CD4-positive, alpha-beta memory T cell (primary cell): ENCODE data around the gene SIL1. TPM values are rescaled to one million over a fixed set of nuclear protein-coding genes. Genes with fewer than 3 reads are reported as not detected.

Source experiments
- CTCF ChIA-PET: fragments of 350-600 bp; sonication (Branson Sonifier 250); formaldehyde crosslinking; loops from one replicate; lab custom pipeline; 2021; ENCODE audit warnings: inconsistent platforms; ENCODE audit not compliant: partially characterized antibody; lab: Charles Lee
- POLR2A ChIA-PET: fragments of 350-600 bp; sonication (Branson Sonifier 250); formaldehyde crosslinking; loops from one replicate; lab custom pipeline; 2021; ENCODE audit not compliant: partially characterized antibody; lab: Charles Lee
- DNase-seq, 5 donors: peaks; one replicate each; pipeline versions ENCODE4 v3.0.0 to v3.0.0-alpha.2; 2020 to 2022; ENCODE audit warnings: mixed read lengths in 1 of 5
- H3K27ac ChIP-seq: one replicate; pipeline ENCODE4 v1.7.0; 2013; ENCODE audit warnings: low read depth, low read length
- H3K27me3 ChIP-seq: 2 replicates; pipeline ENCODE4 v1.7.0; 2013; ENCODE audit warnings: mild to moderate bottlenecking, low read length, moderate library complexity; ENCODE audit not compliant: insufficient read depth
- H3K36me3 ChIP-seq: 2 replicates; pipeline ENCODE4 v1.7.0; 2013; ENCODE audit warnings: mild to moderate bottlenecking, low read length, moderate library complexity; ENCODE audit not compliant: insufficient read depth
- H3K4me1 ChIP-seq: 2 replicates; pipeline ENCODE4 v1.7.0; 2013; ENCODE audit warnings: mild to moderate bottlenecking, low read length, moderate library complexity; ENCODE audit not compliant: insufficient read depth
- H3K4me3 ChIP-seq, 2 donors: one replicate each; pipeline ENCODE4 v1.7.0; 2013; ENCODE audit warnings: low read length in 2 of 2, mild to moderate bottlenecking in 1 of 2
- H3K9me3 ChIP-seq, 2 donors: one replicate each; pipeline ENCODE4 v1.7.0; 2013; ENCODE audit warnings: low read length in 2 of 2, control low read depth in 1 of 2; ENCODE audit not compliant: control insufficient read depth in 1 of 2
- H3K27ac Mint-ChIP-seq, 7 donors: one replicate each; pipeline ENCODE4 v1.8.0; 2020 to 2021; ENCODE audit warnings: mixed read lengths in 7 of 7, mild to moderate bottlenecking in 6 of 7, inconsistent platforms in 3 of 7, moderate library complexity in 3 of 7
- H3K27me3 Mint-ChIP-seq, 2 donors: one replicate each; pipeline ENCODE4 v1.8.0; 2020 to 2021; ENCODE audit warnings: mixed read lengths in 2 of 2
- H3K36me3 Mint-ChIP-seq, 2 donors: one replicate each; pipeline ENCODE4 v1.8.0; 2020 to 2021; ENCODE audit warnings: mixed read lengths in 2 of 2, inconsistent platforms in 1 of 2, mild to moderate bottlenecking in 1 of 2
- H3K4me1 Mint-ChIP-seq, 4 donors: one replicate each; pipeline ENCODE4 v1.8.0; 2020 to 2021; ENCODE audit warnings: mixed read lengths in 4 of 4, mild to moderate bottlenecking in 1 of 4
- H3K4me3 Mint-ChIP-seq, 8 donors: one replicate each; pipeline ENCODE4 v1.8.0; 2020 to 2021; ENCODE audit warnings: mixed read lengths in 8 of 8, mild to moderate bottlenecking in 7 of 8, moderate library complexity in 6 of 8, inconsistent platforms in 3 of 8
- H3K9me3 Mint-ChIP-seq, 8 donors: one replicate each; pipeline ENCODE4 v1.8.0; 2020 to 2021; ENCODE audit warnings: mixed read lengths in 8 of 8, mild to moderate bottlenecking in 5 of 8, inconsistent platforms in 3 of 8, moderate library complexity in 1 of 8
- intact Hi-C: fragments of 100-400 bp; cut with micrococcal nuclease; formaldehyde crosslinking; loops from one replicate; pipeline ENCODE4 v1.15.1; 2023
- polyA plus RNA-seq, 2 donors: library from polyadenylated mRNA; unstranded; fragments of 300-500 nt; fragmentation: Illumina TruSeq; gene quantifications; one replicate each; pipeline ENCODE4 v1.2.3, GENCODE V29; 2021
- total RNA-seq, 2 experiments: library from RNA; stranded (reverse); gene quantifications; one replicate each; pipeline ENCODE4 v1.2.3, GENCODE V29; 2021

Gene SIL1
- total and polyA plus RNA-seq, 4 experiments from 2014 or later: 12.2 to 16.7 (median 14.4) TPM

DNA sequence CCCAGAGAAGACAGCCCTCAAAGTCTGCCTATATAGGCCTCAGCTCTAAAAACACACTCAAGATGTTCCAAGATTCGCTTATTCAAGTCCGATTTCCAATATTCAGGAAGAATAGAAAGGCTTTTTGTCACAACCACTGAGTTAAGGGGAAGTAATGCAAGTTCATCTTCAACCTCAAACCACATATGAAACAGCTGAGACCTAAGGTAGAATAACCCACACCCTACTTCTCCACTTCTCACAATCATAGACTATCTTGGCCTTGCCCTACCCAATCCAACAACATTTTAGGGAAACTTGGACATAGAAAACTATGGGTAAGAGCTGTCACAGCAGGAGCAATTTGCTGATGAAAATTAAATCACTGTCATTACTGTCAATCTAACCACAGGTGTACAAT, 171.0 kb downstream of the SIL1 start:
- DNase-seq: no peak
- CTCF ChIA-PET: no interaction called here
- Mint-ChIP-seq H3K27ac (no peak overlapping the region), H3K9me3 (peaks cover 0 to 4% (median 1%) of the 10 kb centered on the region in 8 donors), H3K36me3 (peaks cover 22 to 40% of the 10 kb centered on the region in 2 donors), H3K4me3 (no peak overlapping the region), H3K4me1 (no peaks in the 10 kb centered on the region), H3K27me3 (no peaks in the 10 kb centered on the region)
- H3K27me3 ChIP-seq: no peaks in the 10 kb centered on the region
- no peaks in the 10 kb centered on the region for H3K36me3 ChIP-seq
- intact Hi-C loops: no loop called here
- H3K9me3 ChIP-seq: no peaks in the 10 kb centered on the region
- H3K4me1 ChIP-seq: no peaks in the 10 kb centered on the region
- no peak overlapping the region for H3K27ac ChIP-seq
- POLR2A ChIA-PET: no interaction called here
- H3K4me3 ChIP-seq: no peak overlapping the region

DNA sequence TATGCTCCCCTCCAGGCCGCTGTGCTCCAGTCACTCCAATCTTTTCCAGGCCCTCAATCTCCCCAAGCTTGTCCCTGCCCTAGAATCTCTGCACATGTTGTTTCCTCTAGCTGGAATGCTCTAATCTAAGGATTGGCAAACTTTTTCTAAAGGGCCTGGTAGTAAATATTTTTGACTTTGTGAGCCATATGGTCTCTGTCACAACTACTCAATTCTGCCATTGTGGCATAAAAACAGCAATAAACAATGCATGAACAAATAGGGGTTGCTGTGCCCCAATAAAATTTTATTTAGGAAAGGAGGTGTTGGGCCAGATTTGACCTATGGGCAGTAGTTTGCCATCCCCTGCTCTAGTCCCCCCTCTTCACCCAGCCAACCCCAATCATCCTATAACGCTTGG, 172.5 kb downstream of the SIL1 start:
- ChIA-PET CTCF (no interaction called here), POLR2A (no interaction called here)
- intact Hi-C loops: no loop called here
- Mint-ChIP-seq H3K27ac (no peak overlapping the region), H3K4me3 (no peak overlapping the region), H3K36me3 (peaks cover 30 to 48% of the 10 kb centered on the region in 2 donors), H3K27me3 (no peaks in the 10 kb centered on the region), H3K4me1 (no peaks in the 10 kb centered on the region), H3K9me3 (no peaks in the 10 kb centered on the region)
- no peak overlapping the region for H3K27ac ChIP-seq
- no peaks in the 10 kb centered on the region for H3K4me1 ChIP-seq
- no peaks in the 10 kb centered on the region for H3K36me3 ChIP-seq
- H3K27me3 ChIP-seq: no peaks in the 10 kb centered on the region
- no peak overlapping the region for H3K4me3 ChIP-seq
- H3K9me3 ChIP-seq: no peaks in the 10 kb centered on the region
- no peak for DNase-seq

DNA sequence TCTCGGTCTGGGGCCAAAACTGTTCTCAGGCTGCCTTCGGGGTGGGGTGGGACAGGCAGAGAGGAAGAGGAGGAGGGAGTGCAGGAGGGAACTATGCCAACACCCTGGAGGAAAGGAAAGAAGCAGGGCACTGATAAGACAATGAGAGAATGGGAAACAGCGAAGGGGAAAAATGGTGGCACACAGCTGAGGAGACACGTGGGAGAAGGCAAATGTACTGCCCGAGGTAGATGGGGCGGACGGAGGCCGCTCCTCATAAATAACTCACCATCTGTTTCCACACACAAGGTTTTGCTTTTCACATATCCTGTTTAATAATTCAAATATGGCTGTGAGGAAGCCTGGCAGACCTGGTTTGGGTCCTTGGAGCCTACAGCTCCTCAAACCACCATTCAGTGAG, 174.9 kb downstream of the SIL1 start:
- no peaks in the 10 kb centered on the region for H3K9me3 Mint-ChIP-seq
- no peaks in the 10 kb centered on the region for H3K9me3 ChIP-seq
- H3K4me1 ChIP-seq: no peaks in the 10 kb centered on the region
- peaks cover 50 to 69% of the 10 kb centered on the region in 2 donors for H3K36me3 Mint-ChIP-seq
- H3K27me3 Mint-ChIP-seq: no peaks in the 10 kb centered on the region
- H3K4me3 Mint-ChIP-seq: no peak overlapping the region
- DNase-seq: no peak
- ChIA-PET POLR2A (no interaction called here), CTCF (no interaction called here)
- H3K4me1 Mint-ChIP-seq: no peaks in the 10 kb centered on the region
- H3K27ac Mint-ChIP-seq: no peak overlapping the region
- H3K27ac ChIP-seq: no peak overlapping the region
- peaks cover 6% of the 10 kb centered on the region for H3K36me3 ChIP-seq
- H3K4me3 ChIP-seq: no peak overlapping the region
- intact Hi-C loops: no loop called here
- H3K27me3 ChIP-seq: no peaks in the 10 kb centered on the region

DNA sequence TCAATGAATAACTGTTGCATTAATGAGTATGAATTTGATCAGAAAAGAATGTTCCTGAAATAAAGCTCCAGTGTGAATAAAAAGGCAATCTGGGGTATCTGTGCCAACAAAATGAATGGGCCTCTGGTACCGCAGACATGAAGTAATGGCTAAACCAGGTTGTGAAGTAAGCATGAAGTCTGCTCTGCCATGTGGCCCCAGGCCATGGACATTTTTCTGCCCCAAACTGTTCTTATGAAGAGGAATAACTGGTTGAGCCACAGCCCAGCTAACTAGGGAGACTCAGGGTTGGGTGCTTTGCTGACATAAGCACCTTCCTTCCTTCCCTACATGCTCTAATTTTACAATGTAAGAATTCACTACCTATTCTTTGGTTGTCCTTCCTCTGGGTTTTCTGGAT, 175.6 kb downstream of the SIL1 start:
- POLR2A ChIA-PET: no interaction called here
- peaks cover 55 to 76% of the 10 kb centered on the region in 2 donors for H3K36me3 Mint-ChIP-seq

GRCh38 chr5:139021346-139021745, 176.8 kb downstream of the SIL1 start:
- no peak for DNase-seq
- POLR2A ChIA-PET: no interaction called here
- Histone ChIP-seq H3K27ac (no peak overlapping the region), H3K27me3 (no peaks in the 10 kb centered on the region), H3K4me1 (no peaks in the 10 kb centered on the region), H3K36me3 (peaks cover 6% of the 10 kb centered on the region), H3K4me3 (no peak overlapping the region), H3K9me3 (no peaks in the 10 kb centered on the region)
- H3K4me3 Mint-ChIP-seq: no peak overlapping the region
- intact Hi-C loops: no loop called here
- H3K36me3 Mint-ChIP-seq: peaks cover 52 to 79% of the 10 kb centered on the region in 2 donors
- no peaks in the 10 kb centered on the region for H3K4me1 Mint-ChIP-seq
- H3K27me3 Mint-ChIP-seq: no peaks in the 10 kb centered on the region
- H3K9me3 Mint-ChIP-seq: peaks cover 0 to 2% (median 0%) of the 10 kb centered on the region in 8 donors
- no peak overlapping the region for H3K27ac Mint-ChIP-seq
- CTCF ChIA-PET: interaction anchor here (1.0 kb wide), 1 partner anchor 10 kb away, joined by 3 read pairs; no protein-coding TSS in a partner anchor

More for the DNA sequence above, 175.6 kb downstream of the SIL1 start:
- H3K4me1 Mint-ChIP-seq: no peaks in the 10 kb centered on the region
- Histone ChIP-seq H3K4me1 (no peaks in the 10 kb centered on the region), H3K4me3 (no peak overlapping the region), H3K27me3 (no peaks in the 10 kb centered on the region), H3K27ac (no peak overlapping the region), H3K9me3 (no peaks in the 10 kb centered on the region), H3K36me3 (peaks cover 6% of the 10 kb centered on the region)
- CTCF ChIA-PET: no interaction called here
- H3K27me3 Mint-ChIP-seq: no peaks in the 10 kb centered on the region
- H3K4me3 Mint-ChIP-seq: no peak overlapping the region
- no peak overlapping the region for H3K27ac Mint-ChIP-seq
- no peak for DNase-seq
- intact Hi-C loops: no loop called here
- H3K9me3 Mint-ChIP-seq: no peaks in the 10 kb centered on the region

DNA sequence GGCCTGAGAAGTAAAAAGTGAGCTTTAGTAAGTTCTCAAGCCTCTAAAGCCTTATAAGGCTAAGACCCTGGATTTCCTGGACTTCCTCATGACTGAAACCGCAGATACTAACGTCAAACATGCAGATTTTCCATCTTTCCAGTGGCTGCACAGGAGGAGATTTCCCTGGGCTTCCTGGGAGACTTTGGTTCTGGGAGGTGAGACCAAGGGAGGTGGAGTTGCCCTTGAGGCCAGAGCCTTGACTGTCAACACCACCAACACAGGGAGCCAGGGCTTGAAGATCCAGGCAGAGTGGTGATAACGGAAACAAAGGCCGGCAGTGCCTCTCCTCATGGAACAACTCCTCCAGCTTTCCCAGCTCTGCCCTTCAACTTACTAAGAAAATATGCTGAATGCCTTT, 178.3 kb downstream of the SIL1 start:
- Mint-ChIP-seq H3K9me3 (peaks cover 0 to 2% (median 0%) of the 10 kb centered on the region in 8 donors), H3K27ac (no peak overlapping the region), H3K36me3 (peaks cover 63 to 83% of the 10 kb centered on the region in 2 donors)

GRCh38 chr5:139019211-139019610, 179.0 kb downstream of the SIL1 start:
- POLR2A ChIA-PET: no interaction called here
- DNase-seq: peak in 1 of 5 donors; percentile 33
- H3K4me3 ChIP-seq: no peak overlapping the region
- intact Hi-C loops: no loop called here
- CTCF ChIA-PET: no interaction called here
- no peaks in the 10 kb centered on the region for H3K27me3 ChIP-seq
- H3K27ac ChIP-seq: no peak overlapping the region
- Mint-ChIP-seq H3K27me3 (no peaks in the 10 kb centered on the region), H3K4me3 (no peak overlapping the region), H3K4me1 (no peaks in the 10 kb centered on the region), H3K9me3 (peaks cover 0 to 2% (median 0%) of the 10 kb centered on the region in 8 donors), H3K36me3 (peaks cover 68 to 83% of the 10 kb centered on the region in 2 donors), H3K27ac (no peak overlapping the region)
- H3K36me3 ChIP-seq: peaks cover 6% of the 10 kb centered on the region
- no peaks in the 10 kb centered on the region for H3K4me1 ChIP-seq
- H3K9me3 ChIP-seq: no peaks in the 10 kb centered on the region

More for the DNA sequence above, 178.3 kb downstream of the SIL1 start:
- Histone ChIP-seq H3K9me3 (no peaks in the 10 kb centered on the region), H3K36me3 (peaks cover 6% of the 10 kb centered on the region), H3K27me3 (no peaks in the 10 kb centered on the region), H3K4me3 (no peak overlapping the region), H3K27ac (no peak overlapping the region), H3K4me1 (no peaks in the 10 kb centered on the region)
- intact Hi-C loops: no loop called here
- no peaks in the 10 kb centered on the region for H3K4me1 Mint-ChIP-seq
- CTCF ChIA-PET: no interaction called here
- no peaks in the 10 kb centered on the region for H3K27me3 Mint-ChIP-seq
- POLR2A ChIA-PET: no interaction called here
- no peak overlapping the region for H3K4me3 Mint-ChIP-seq
- no peak for DNase-seq

- Histone ChIP-seq H3K27ac (no peak overlapping the region), H3K27me3 (no peaks in the 10 kb centered on the region), H3K4me3 (no peak overlapping the region), H3K4me1 (no peaks in the 10 kb centered on the region), H3K9me3 (no peaks in the 10 kb centered on the region), H3K36me3 (peaks cover 6% of the 10 kb centered on the region)
- intact Hi-C loops: no loop called here
- DNase-seq: no peak
- no peak overlapping the region for H3K27ac Mint-ChIP-seq
- CTCF ChIA-PET: no interaction called here
- H3K4me3 Mint-ChIP-seq: no peak overlapping the region
- H3K27me3 Mint-ChIP-seq: no peaks in the 10 kb centered on the region
- no peaks in the 10 kb centered on the region for H3K4me1 Mint-ChIP-seq
- peaks cover 0 to 2% (median 0%) of the 10 kb centered on the region in 8 donors for H3K9me3 Mint-ChIP-seq
- H3K36me3 Mint-ChIP-seq: peaks cover 64 to 83% of the 10 kb centered on the region in 2 donors
- POLR2A ChIA-PET: no interaction called here
These were observed 180.5 kb downstream of the SIL1 start for GRCh38 chr5:139017624-139018023.
